Mesendoderm (in vitro differentiated cells): Measurements from ENCODE around the gene APIP.

Source experiments
- DNase-seq: peaks from one replicate; pipeline ENCODE4 v3.0.0; 2013
- H2AK5ac ChIP-seq: 2 replicates; pipeline ENCODE4 v1.6.1; 2013; ENCODE audit warnings: low read length, inconsistent platforms
- H2BK120ac ChIP-seq: 2 replicates; pipeline ENCODE4 v1.6.1; 2013; ENCODE audit warnings: low read depth, mild to moderate bottlenecking, low read length, moderate library complexity, mixed read lengths
- H2BK15ac ChIP-seq: replicated peaks from 2 replicates; pipeline ENCODE4 v1.6.1; 2013; ENCODE audit warnings: low read depth, mild to moderate bottlenecking, moderate library complexity
- H2BK5ac ChIP-seq: 2 replicates; pipeline ENCODE4 v1.6.1; 2013; ENCODE audit warnings: low read length, inconsistent platforms
- H3K18ac ChIP-seq: 2 replicates; pipeline ENCODE4 v1.6.1; 2013; ENCODE audit warnings: mild to moderate bottlenecking, low read length, mixed read lengths
- H3K23ac ChIP-seq: one replicate; pipeline ENCODE4 v1.6.1; 2013; ENCODE audit warnings: low read length
- H3K27ac ChIP-seq: 2 replicates; pipeline ENCODE4 v1.5.1; 2013; ENCODE audit warnings: low read depth, mild to moderate bottlenecking, inconsistent platforms, low read length, moderate library complexity
- H3K27me3 ChIP-seq: 2 replicates; pipeline ENCODE4 v1.6.1; 2013; ENCODE audit warnings: low read length, control low read depth, mild to moderate bottlenecking, inconsistent platforms; ENCODE audit not compliant: insufficient read depth, poor library complexity
- H3K36me3 ChIP-seq: 2 replicates; pipeline ENCODE4 v1.6.1; 2013; ENCODE audit warnings: low read length, inconsistent platforms; ENCODE audit not compliant: control insufficient read depth, insufficient read depth
- H3K4ac ChIP-seq: one replicate; pipeline ENCODE4 v1.6.1; 2013; ENCODE audit warnings: low read depth, mild to moderate bottlenecking, low read length, moderate library complexity
- H3K4me1 ChIP-seq: 2 replicates; pipeline ENCODE4 v1.6.1; 2013; ENCODE audit warnings: low read depth, low read length, inconsistent platforms; ENCODE audit not compliant: control insufficient read depth
- H3K4me2 ChIP-seq: 2 replicates; pipeline ENCODE4 v1.6.1; 2013; ENCODE audit warnings: low read length
- H3K4me3 ChIP-seq: 2 replicates; pipeline ENCODE4 v1.5.1; 2013; ENCODE audit warnings: mild to moderate bottlenecking, low read length
- H3K56ac ChIP-seq: one replicate; pipeline ENCODE4 v1.6.1; 2013; ENCODE audit warnings: low read length
- H3K79me1 ChIP-seq: 2 replicates; pipeline ENCODE4 v1.6.1; 2013; ENCODE audit warnings: low read length, inconsistent platforms
- H3K79me2 ChIP-seq: 2 replicates; pipeline ENCODE4 v1.6.1; 2013; ENCODE audit warnings: mild to moderate bottlenecking, low read length; ENCODE audit not compliant: control insufficient read depth, insufficient read depth
- H3K9ac ChIP-seq: 2 replicates; pipeline ENCODE4 v1.6.1; 2013; ENCODE audit warnings: low read length, inconsistent platforms
- H4K5ac ChIP-seq: one replicate; pipeline ENCODE4 v1.6.1; 2013; ENCODE audit warnings: low read length
- H4K8ac ChIP-seq: one replicate; pipeline ENCODE4 v1.6.1; 2013; ENCODE audit warnings: low read depth, mild to moderate bottlenecking, control low read depth, low read length, moderate library complexity
- WGBS: extraction: QIAGEN DNeasy Blood & Tissue Kit; methylation state at CpG from one replicate; pipeline ENCODE4 v1.1.7; 2013; ENCODE audit warnings: low lambda C conversion rate, missing lambda C conversion rate; ENCODE audit not compliant: insufficient coverage; ENCODE audit errors: extremely low coverage; 5-methylcytosine and 5-hydroxymethylcytosine counted together

The APIP gene

DNA sequence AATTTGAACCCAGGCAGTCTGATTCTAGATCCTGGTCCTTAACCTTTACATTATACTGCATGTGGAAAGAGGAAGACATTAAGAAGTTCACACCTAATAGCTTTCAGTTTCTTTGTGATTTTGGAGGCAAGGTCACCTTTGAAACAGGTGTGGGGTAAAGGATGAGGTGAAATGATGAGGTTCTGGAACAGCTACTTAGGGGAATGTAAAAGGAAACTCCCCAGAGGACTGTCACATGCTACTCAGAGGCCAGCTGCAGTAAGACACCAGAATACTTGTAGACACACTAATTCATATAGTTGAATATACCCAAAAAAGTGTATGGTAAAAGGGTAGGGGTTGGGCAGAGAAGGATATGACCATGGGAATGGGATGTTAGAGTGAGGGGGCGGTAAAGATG, 5.4 kb downstream of the APIP start:
- H3K27me3 ChIP-seq = no peaks in the 10 kb centered on the region
- no peak for DNase-seq
- H3K4me1 ChIP-seq = no peaks in the 10 kb centered on the region
- no peak overlapping the region for H3K27ac ChIP-seq
- no peak overlapping the region for H3K9ac ChIP-seq
- no peak overlapping the region for H3K18ac ChIP-seq
- H3K56ac ChIP-seq = no peak overlapping the region
- H2BK120ac ChIP-seq = no peak overlapping the region
- peaks cover 9% of the 10 kb centered on the region for H3K79me2 ChIP-seq
- no peak overlapping the region for H2BK15ac ChIP-seq
- H4K5ac ChIP-seq = no peak overlapping the region
- WGBS = 100% methylated on average over 1 of the region's 1 CpG
- H3K79me1 ChIP-seq = peaks cover 13% of the 10 kb centered on the region
- no peak overlapping the region for H3K4me2 ChIP-seq
- H2BK5ac ChIP-seq = no peak overlapping the region
- H3K4me3 ChIP-seq = no peak overlapping the region
- no peaks in the 10 kb centered on the region for H3K36me3 ChIP-seq
- H3K4ac ChIP-seq = no peak overlapping the region
- H3K23ac ChIP-seq = no peak overlapping the region
- no peak overlapping the region for H2AK5ac ChIP-seq
- no peak overlapping the region for H4K8ac ChIP-seq

DNA sequence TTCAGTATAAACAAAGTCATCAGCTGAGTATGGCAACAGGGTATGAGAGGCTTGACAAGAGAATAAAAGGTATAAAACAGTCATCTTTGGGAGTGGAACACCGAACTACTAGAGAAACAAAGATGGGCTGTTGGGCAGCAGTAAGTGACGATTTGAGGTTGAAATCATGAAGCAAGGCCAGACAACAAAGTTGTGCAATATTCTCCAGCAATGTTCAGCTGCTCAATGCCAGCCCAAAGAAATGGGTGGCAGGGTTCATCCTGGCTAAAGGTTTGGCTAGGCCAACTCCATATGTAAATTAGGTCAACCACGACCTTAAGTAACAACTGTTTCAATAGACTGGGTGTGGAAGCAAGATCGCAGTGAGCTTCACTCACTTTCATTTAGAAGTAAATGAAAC, 6.2 kb downstream of the APIP start:
- Histone ChIP-seq H2BK5ac (no peak overlapping the region), H3K4me2 (no peak overlapping the region), H3K9ac (no peak overlapping the region), H3K4ac (no peak overlapping the region), H3K27ac (no peak overlapping the region), H3K79me1 (peaks cover 11% of the 10 kb centered on the region), H2AK5ac (no peak overlapping the region), H3K27me3 (no peaks in the 10 kb centered on the region), H3K36me3 (no peaks in the 10 kb centered on the region), H3K4me1 (no peaks in the 10 kb centered on the region), H2BK120ac (no peak overlapping the region), H3K4me3 (no peak overlapping the region), H3K18ac (no peak overlapping the region), H4K8ac (no peak overlapping the region), H3K56ac (no peak overlapping the region), H4K5ac (no peak overlapping the region), H2BK15ac (no peak overlapping the region), H3K23ac (no peak overlapping the region), H3K79me2 (peaks cover 7% of the 10 kb centered on the region)
- no peak for DNase-seq
- WGBS = no CpG with 5 or more reads among the region's 4 CpGs

DNA sequence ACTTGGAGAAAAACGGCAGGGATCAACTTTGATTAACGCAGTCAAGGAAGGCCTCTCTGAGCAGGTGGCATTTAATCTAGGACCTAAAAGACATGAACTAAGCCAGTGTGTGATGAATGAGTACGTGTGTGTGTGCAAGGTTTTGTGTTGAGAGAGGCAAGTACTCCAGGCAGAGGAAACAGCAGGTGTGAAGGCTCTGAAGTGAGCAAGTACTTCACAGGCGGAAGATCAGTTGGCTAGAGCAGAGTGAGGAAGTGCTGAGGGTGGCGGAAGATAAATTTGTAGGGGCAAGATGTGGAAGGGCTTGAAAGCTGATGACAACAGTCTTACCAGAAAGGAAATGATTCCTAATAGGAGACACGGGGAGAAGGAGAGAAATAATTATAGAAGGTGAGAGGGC, 6.8 kb downstream of the APIP start:
- no peak overlapping the region for H3K56ac ChIP-seq
- H3K23ac ChIP-seq = no peak overlapping the region
- no peak overlapping the region for H3K4ac ChIP-seq
- WGBS = no CpG with 5 or more reads among the region's 6 CpGs
- H3K27me3 ChIP-seq = no peaks in the 10 kb centered on the region
- no peak overlapping the region for H3K9ac ChIP-seq
- no peaks in the 10 kb centered on the region for H3K4me1 ChIP-seq
- H2AK5ac ChIP-seq = no peak overlapping the region
- DNase-seq = no peak
- H3K27ac ChIP-seq = no peak overlapping the region
- no peak overlapping the region for H2BK15ac ChIP-seq
- H3K4me3 ChIP-seq = no peak overlapping the region
- H3K36me3 ChIP-seq = no peaks in the 10 kb centered on the region
- H3K79me2 ChIP-seq = peaks cover 4% of the 10 kb centered on the region
- peaks cover 11% of the 10 kb centered on the region for H3K79me1 ChIP-seq
- H2BK120ac ChIP-seq = no peak overlapping the region
- H2BK5ac ChIP-seq = no peak overlapping the region
- H3K18ac ChIP-seq = no peak overlapping the region
- no peak overlapping the region for H4K8ac ChIP-seq
- H4K5ac ChIP-seq = no peak overlapping the region
- no peak overlapping the region for H3K4me2 ChIP-seq

DNA sequence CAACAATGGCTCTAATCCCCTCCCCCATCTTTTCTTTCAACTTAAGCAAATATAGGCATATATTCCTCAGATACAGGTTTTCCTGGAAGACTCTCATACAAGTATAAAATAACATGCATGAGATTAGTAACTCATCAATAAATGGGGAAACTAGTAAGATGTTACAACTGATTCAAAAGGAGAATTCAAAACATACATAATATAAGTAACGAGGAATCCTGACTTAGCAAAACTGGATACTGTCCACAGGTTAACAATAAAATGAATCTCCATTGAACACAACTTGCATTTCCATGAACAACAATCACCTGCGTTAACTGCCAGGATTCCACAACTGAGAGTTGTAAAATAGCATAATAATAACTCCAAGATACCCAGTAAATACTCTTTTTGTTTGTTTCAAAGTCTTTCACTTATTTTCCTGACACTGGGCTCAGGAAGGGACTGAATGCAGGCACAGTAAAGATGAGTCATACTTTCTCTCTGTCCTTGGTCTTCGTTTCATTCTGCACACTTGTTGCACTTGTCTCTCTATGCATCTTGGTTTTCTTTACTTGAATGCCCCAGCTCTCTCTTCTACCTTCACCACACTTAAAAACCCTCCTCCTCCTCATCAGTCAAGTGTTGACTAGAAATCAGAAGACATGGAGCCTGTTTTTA, 8.1 kb downstream of the APIP start:
- no peak overlapping the region for H3K4me2 ChIP-seq
- no peak overlapping the region for H4K5ac ChIP-seq
- H3K79me2 ChIP-seq = peaks cover 3% of the 10 kb centered on the region
- no peak overlapping the region for H2AK5ac ChIP-seq
- no peak overlapping the region for H3K4me3 ChIP-seq
- H3K79me1 ChIP-seq = peaks cover 6% of the 10 kb centered on the region
- no peak overlapping the region for H2BK5ac ChIP-seq
- no peak overlapping the region for H2BK15ac ChIP-seq
- DNase-seq = no peak
- no peak overlapping the region for H2BK120ac ChIP-seq
- no CpG with 5 or more reads among the region's 3 CpGs for WGBS
- H3K56ac ChIP-seq = no peak overlapping the region
- H3K9ac ChIP-seq = no peak overlapping the region
- no peak overlapping the region for H4K8ac ChIP-seq
- no peak overlapping the region for H3K18ac ChIP-seq
- H3K36me3 ChIP-seq = no peaks in the 10 kb centered on the region
- H3K27ac ChIP-seq = no peak overlapping the region
- H3K4me1 ChIP-seq = no peaks in the 10 kb centered on the region
- no peak overlapping the region for H3K23ac ChIP-seq
- no peaks in the 10 kb centered on the region for H3K27me3 ChIP-seq
- H3K4ac ChIP-seq = no peak overlapping the region

DNA sequence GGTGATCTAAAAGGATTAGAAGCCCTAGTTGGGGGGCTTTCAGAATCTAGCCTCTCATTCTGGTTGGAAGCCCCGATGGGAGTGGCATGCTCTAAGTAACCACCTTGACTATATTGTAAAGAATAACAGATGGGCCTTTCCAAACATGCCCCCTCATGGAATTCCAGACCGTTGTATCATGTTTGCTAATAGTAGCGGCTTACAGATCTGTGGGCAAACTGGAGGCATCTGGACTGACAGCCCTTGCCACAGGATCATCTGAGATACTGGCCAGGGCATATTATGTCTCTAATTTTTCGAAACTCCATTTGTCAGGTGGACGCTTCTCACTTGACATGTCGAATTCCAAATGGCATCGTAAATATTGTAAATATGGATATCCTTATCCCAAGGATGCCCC, 10.5 kb downstream of the APIP start:
- WGBS = no CpG with 5 or more reads among the region's 7 CpGs
- Histone ChIP-seq H3K79me1 (peaks cover 8% of the 10 kb centered on the region), H4K5ac (no peak overlapping the region), H3K36me3 (no peaks in the 10 kb centered on the region), H2AK5ac (no peak overlapping the region), H3K4me2 (no peak overlapping the region), H2BK15ac (no peak overlapping the region), H3K4me3 (no peak overlapping the region), H3K9ac (no peak overlapping the region), H2BK5ac (no peak overlapping the region), H3K79me2 (peaks cover 3% of the 10 kb centered on the region), H3K56ac (no peak overlapping the region), H2BK120ac (no peak overlapping the region), H3K4me1 (no peaks in the 10 kb centered on the region), H3K4ac (no peak overlapping the region), H3K23ac (no peak overlapping the region), H3K18ac (no peak overlapping the region), H4K8ac (no peak overlapping the region), H3K27ac (no peak overlapping the region), H3K27me3 (no peaks in the 10 kb centered on the region)
- DNase-seq = no peak

DNA sequence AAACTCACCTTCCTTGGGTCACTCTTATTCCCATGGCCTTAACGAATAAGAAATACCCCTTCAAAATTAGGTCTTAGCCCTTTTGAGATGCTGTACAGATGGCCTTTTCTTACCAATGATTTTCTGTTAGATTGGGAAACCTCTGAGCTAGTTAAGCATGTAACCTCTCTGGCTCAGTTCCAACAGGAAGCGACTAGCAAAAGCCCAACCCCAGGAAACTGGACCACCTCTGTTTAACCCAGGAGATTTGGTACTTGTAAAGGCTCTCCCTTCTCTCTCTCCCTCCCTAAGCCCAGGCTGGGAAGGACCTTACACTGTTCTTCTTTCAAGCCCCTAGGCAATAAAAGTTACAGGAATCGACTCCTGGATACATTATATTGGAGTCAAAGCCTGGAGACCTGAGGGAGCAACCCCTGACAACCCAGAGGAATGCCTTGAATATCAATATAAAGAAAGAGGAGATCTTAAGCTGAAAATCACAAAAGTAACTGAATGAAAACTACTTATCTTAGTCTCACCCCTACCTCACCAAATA, 11.7 kb downstream of the APIP start:
- Histone ChIP-seq H2BK15ac (no peak overlapping the region), H3K4me2 (no peak overlapping the region), H4K5ac (no peak overlapping the region), H3K79me1 (peaks cover 10% of the 10 kb centered on the region), H2BK5ac (no peak overlapping the region), H3K23ac (no peak overlapping the region), H3K4me3 (no peak overlapping the region), H3K18ac (no peak overlapping the region), H3K36me3 (no peaks in the 10 kb centered on the region), H3K9ac (no peak overlapping the region), H4K8ac (no peak overlapping the region), H3K79me2 (peaks cover 2% of the 10 kb centered on the region), H3K27ac (no peak overlapping the region), H3K56ac (no peak overlapping the region), H3K4me1 (no peaks in the 10 kb centered on the region), H3K27me3 (no peaks in the 10 kb centered on the region), H3K4ac (no peak overlapping the region), H2BK120ac (no peak overlapping the region), H2AK5ac (no peak overlapping the region)
- no peak for DNase-seq
- WGBS = no CpG with 5 or more reads among the region's 3 CpGs
